ENCODE measurements around the gene CISD2.

The CISD2 gene

GRCh38 chr4:102847687-102848086 lies 21.1 kb upstream of the CISD2 start:
- no peak overlapping the region for H3K4me3 ChIP-seq (ENCODE audit: control insufficient read depth, low read depth, low read length)
- TF ChIP-seq CTCF (IDR thresholded peaks at IDR 0.05; ENCODE audit: control insufficient read depth, insufficient read depth, low read depth, low read length, missing control alignments) = no peak
- no peak for DNase-seq (ENCODE audit: low read depth)

GRCh38 chr4:102849579-102850104 lies 19.1 kb upstream of the CISD2 start:
- no peak overlapping the region for H3K4me3 ChIP-seq (ENCODE audit: control insufficient read depth, low read depth, low read length)
- TF ChIP-seq CTCF (IDR thresholded peaks at IDR 0.05; ENCODE audit: control insufficient read depth, insufficient read depth, low read depth, low read length, missing control alignments) = no peak
- no peak for DNase-seq (ENCODE audit: low read depth)

- no peak for TF ChIP-seq CTCF (IDR thresholded peaks at IDR 0.05; ENCODE audit: control insufficient read depth, insufficient read depth, low read depth, low read length, missing control alignments)
- DNase-seq (ENCODE audit: low read depth) = no peak
- no peak overlapping the region for H3K4me3 ChIP-seq (ENCODE audit: control insufficient read depth, low read depth, low read length)
Observed at GRCh38 chr4:102850370-102850769, 18.4 kb upstream of the CISD2 start.

GRCh38 chr4:102858828-102859464 lies 9.8 kb upstream of the CISD2 start:
- no peak overlapping the region for H3K4me3 ChIP-seq (ENCODE audit: control insufficient read depth, low read depth, low read length)
- no peak for TF ChIP-seq CTCF (IDR thresholded peaks at IDR 0.05; ENCODE audit: control insufficient read depth, insufficient read depth, low read depth, low read length, missing control alignments)
- no peak for DNase-seq (ENCODE audit: low read depth)

- DNase-seq (ENCODE audit: low read depth) = no peak
- TF ChIP-seq CTCF (IDR thresholded peaks at IDR 0.05; ENCODE audit: control insufficient read depth, insufficient read depth, low read depth, low read length, missing control alignments) = no peak
- no peak overlapping the region for H3K4me3 ChIP-seq (ENCODE audit: control insufficient read depth, low read depth, low read length)
Observed at GRCh38 chr4:102860611-102861324, 8.0 kb upstream of the CISD2 start.

GRCh38 chr4:102862016-102862415 lies 6.8 kb upstream of the CISD2 start:
- no peak for TF ChIP-seq CTCF (IDR thresholded peaks at IDR 0.05; ENCODE audit: control insufficient read depth, insufficient read depth, low read depth, low read length, missing control alignments)
- no peak overlapping the region for H3K4me3 ChIP-seq (ENCODE audit: control insufficient read depth, low read depth, low read length)
- DNase-seq (ENCODE audit: low read depth) = no peak

Measured in AG09309 (cell line).